Glomerular endothelial cell (primary cell): ENCODE data around the gene ADM. TPM values are rescaled to one million over a fixed set of nuclear protein-coding genes. Genes with fewer than 3 reads are reported as not detected.

Experiments
- DNase-seq: peaks from one replicate; pipeline ENCODE4 v3.0.0-alpha.2; 2011; ENCODE audit warnings: low read depth, low spot score; ENCODE audit errors: extremely low read depth
- total RNA-seq: library from RNA; depleted of rRNA; stranded (reverse); fragments of >200 nt; gene quantifications from 2 replicates; pipeline ENCODE4 v1.2.3, GENCODE V29; 2015

ADM gene
- total RNA-seq, 1 donor from 2014 or later, result 170 TPM

DNA sequence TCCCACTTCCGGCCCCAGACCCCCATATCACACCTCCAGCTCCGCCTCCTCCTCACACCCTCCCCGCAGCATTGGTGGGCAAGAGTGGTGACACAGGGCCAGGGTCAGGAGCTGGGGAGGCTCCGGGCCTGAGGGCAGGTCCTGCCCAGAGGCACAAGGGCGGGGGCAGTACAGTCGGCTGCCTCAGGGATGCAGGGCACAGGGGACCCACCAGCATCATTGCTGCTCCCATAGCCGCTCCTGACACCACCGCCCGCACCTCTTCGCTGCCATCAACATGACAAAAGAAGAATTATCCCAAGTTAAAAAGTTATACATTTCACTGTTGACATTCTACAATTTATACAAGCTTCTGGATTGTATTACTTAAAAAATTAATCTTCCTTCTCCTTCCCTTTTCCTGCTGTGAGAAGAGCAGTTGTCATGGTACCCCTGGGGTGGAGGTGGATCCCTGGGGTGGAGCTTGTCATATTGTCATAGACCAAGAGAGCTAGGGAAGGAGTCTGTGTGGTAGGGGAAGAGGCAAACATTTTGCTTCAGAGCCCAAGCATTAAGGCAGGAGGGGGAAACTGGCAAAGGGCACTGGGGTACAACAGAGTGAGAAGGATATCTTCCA is 15.0 kb upstream of the ADM start:
- no peak for DNase-seq

DNA sequence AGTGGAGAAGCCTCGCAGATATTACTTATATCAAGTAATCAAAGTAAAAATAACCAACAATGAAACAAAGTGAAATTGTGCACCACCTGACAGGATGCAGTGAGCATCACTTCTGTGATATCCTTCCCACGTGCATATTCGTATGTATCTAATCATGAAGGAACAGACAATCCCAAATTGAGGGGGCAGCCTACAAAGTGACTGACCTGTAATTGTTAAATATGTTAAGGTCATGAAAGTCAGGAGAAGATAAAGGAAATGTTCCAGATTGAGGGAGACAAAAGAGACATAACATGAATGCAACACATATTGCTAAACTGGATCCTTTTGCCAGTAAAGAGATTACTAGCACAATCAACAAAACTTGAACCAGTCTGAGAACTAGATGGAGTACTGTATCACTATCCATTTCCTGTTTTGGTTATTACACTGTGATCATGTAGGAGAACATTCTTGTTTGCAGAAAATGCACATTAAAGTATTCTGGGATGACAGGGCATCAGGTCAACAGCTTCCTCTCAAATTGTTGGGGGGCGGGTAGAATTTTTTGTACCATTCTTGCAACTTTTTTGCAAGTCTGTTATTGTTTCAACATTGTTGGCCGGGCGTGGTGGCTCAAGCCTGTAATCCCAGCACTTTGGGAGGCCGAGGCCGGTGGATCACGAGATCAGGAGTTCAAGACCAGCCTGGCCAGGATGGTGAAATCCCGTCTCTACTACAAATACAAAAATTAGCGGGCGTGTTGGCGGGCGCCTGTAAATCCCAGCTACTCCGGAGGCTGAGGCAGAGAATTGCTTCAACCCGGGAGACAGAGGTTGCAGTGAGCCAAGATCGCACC is 12.9 kb upstream of the ADM start:
- no peak for DNase-seq

DNA sequence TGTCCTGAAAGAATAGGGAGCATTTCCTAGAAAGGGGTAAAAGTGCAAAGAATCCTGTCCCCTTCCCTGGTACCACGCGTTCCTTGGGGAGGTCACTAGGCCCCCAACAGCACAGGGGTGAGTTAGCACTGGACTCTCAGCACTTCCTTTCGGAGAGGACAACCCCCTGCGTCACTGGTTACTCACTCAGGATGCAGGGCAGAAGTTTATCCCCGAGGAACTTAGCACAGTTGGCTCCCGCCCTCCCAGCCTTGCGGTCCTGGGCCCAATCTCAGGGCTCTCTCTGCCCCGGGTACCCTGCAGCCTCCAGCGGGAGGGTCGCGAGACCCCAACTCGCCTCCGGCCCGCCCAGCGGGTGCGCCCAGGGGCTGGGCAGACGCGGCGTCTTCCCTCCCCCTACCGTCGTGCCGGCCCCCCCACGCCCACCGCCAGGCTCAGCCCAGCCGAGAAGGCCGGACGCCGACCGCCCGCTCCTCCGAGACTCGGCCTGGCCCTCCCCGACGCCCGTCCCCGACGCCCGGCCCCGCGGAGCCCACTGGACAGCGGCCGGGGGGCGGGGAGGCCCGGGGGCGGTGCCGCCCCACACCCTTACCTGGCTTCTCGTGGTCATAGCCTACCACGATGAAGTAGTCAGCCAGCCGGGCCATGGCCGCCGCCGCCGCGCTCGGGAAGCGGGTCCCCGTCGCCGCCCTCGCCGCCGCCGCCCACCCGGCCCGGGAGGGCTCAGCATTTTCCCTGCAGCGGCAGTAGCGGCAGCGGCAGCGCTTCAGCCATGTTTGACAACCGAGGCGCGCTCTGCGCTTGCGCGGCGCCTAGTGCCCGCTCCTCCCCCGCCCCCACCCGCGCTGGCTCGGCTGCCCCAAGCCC is 11.2 kb upstream of the ADM start, which contains the start of gene SBF2:
SBF2 (minus strand) TSS at position 797 of the 867 bp plus-strand sequence; CDS start at position 647, 150 bp downstream.
- DNase-seq, result no peak

DNA sequence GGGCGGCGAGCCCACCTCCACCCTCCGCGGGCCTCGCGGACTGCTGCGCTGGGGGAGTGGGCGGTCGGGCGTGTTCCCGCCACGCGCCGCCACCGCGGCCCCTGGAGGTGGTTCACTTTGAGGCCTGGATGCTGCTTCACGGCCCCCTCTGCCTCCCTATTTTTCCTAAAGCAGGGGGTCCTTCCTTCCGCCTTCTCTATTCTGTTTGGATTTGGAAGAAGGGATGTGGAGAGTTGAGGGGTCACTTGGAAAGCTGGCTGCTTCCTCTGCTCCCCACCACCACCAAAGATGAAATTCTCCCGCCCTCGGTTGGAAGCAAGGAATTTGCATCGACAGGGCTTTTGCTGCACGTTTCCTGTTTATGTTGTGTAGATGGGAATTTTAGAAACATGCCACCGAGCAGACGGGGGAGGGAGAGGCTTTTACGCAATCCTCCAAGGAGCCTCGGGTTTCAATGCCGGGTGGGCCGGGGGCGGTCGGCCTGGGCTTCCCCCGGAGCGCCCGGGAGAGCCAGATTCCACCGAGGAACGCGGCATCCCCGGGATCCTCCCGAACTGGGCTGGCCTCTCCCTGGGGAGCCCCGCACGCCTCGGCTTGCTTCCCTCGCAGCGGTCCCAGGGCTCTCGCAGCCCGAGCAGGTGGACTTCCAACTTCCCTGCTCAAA is 10.5 kb upstream of the ADM start:
- DNase-seq, result no peak

DNA sequence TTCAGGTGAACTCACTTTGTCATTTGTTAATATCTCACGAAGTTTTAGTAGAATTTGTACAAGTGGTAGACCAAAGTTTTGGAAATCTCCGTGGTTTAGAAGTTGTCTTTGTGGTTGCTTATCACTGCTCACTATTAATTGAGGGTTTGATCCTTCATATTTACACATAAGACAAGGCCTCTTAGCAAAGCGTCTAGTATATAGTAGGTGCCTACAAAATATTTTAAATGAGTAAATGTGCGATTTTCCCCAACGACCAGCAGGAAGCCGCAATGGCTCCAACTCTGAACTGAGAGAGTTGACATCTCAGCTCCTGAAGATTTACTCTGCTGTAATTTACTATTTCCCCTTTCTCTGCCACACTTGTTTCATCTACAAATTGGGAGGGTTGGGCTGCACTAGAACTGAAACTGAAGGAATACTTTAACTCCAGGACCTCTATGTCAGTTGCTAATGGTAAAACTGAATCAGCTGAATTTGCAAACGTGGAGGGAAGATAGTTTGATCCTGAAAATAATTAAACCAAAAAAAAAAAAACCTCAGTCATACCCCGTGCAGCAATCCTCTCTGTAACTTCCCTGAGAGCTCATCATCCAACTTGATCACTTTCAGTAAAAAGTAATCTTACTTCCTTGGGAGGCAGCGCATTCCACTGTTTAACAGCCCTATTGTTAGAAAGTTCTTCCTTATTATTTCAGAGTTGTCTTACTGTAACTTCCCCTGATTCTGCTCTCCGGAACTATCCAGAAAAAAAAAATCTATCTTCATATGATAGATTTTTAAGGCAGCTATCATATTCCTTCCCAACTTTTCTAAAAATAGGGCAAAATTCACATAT is 9.6 kb upstream of the ADM start:
- DNase-seq, result no peak

DNA sequence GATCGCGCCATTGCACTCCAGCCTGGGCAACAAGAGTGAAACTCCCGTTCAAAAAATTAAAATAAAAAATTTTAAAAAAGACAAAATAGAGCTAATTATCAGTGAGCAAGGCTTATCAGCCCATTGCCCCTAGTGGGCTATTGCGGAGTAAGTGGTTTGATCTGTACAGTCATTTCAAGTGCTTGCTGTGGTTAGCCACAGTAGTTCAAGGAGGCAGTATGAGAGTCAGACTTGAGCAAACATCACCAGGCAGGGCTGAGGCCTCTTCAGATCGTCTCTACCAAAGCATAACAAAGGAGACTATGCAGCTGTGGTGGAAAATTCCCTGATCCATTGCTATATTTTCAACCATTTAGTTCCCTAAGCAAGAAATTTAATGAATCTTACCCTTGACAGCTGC is 6.5 kb upstream of the ADM start:
- DNase-seq, result no peak

DNA sequence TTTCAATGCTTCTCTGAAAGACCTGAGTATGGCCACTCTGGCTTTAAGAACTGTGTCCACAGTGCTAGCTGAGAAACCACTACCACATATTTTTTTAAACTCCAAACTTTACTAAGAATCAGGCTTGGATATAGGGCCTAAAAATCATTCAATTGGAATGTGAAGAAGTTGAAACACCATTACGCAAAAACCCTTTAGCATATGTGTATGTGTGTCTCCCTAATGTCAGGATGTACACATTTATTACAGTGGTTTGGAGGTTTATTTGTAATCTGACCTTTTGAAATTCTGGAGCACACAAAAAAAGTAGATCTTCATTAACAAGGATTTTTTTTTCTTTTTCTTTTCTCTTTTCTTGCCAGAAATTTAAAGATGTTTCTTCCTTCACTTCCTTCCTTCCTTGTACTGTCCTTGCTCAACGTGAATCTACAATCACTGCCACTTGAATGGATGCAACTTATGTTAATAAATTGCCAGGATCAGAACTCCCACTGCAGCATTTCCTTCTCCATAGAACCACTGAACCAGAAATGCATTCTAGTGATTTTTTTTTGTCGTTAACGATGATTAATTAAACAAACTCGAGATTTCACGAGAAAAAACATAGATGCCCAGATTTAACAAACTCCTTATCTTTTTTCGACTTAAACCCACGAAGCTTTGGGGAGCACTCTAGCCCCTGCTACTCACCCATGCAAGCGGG is 3.1 kb upstream of the ADM start:
- no peak for DNase-seq

DNA sequence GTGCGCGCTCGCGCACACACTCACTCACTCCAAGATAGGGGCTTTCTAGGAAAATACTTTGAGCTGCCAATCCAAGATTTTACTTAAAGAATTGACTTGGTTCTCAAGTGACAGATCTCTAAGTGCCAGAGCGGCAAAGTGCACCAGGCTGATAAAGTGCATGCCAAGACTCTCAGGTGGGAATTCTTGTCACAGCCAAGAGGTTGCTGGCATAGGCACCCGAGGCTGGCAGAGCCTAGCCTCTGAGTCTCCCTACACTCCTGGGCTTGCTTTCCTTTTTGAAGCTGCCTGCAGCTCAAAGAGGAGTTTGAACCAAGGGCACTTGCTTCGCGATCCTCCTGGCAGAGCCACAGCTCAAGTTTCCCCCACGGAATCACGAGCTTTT is 2.5 kb upstream of the ADM start:
- no peak for DNase-seq

DNA sequence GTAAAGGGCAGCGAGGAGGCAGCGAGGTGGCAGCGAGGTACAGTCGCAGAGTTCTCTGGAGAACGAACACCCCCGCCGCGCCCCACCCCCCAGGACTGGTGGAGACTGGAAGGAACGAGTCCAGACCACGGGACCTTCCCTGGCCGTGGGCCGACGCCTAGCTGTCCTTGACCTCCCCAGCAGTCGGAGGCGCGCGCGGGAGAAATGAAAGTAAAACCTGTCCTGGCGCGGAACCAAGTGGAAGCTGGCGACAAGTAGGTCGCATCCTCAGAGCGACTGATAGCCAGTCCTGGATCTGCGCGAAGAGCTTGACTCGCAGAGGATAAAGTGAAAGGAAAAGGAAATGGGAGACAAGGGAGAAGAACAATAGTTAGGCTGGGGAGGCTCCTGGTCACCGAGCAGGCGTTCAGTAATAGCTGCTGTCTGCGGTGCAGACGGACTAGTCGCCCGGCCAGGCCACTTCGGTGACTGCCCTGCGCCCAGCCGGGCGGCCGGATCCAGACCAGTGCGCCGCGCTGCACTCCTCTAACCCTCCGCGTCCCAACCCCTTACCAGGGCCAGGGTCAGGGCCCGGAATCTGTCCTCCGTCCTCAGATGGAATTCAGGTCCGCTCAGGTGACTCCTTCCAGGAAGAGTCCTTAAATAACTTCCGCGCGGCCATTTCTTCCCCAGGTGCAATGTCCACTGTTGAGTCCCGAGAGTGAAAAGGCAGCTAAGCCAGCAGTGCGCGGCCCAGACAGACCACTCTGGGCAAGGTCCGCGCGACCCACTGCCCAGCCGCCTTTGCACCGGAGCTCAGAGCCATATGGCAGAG is 1.9 kb upstream of the ADM start:
- DNase-seq, result no peak

DNA sequence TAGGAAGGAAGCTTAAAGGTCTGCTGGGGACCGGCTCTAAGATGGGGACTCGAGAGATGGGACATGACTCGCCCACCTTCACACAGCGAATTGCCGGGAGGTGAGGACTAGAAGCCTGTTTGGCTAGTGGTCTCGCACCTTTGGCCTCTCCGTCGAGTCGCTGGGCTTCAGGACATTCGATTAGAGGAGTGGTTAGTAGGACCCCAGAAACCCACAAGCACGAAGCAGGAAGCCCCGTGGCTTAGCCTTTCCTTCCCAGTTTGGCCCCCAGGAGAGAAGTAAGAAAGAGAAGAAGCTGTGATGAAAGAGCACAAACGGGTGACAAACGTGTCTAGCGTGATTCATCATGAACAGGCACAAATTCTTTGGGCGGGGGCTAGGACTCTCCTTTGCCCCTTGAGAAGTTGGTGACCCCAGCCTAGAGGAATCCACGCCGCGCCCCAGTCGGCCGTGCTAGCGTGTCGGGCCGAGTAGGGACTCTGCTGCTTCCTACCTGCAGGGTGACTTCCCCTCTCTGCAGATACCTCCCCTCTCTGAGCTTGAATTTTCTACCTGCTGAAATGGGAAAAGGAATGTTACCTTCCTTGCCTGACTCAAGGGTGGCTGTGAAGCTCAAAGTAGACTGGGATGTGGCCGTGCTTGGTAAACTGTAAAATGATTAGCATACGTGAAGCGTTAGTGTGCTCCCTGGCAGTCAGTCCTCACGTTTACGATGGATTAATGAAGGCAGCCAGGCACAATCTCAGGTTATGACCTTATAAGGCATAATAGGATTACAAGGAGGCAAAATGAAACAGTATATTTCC is 1.1 kb upstream of the ADM start:
- DNase-seq, result no peak

DNA sequence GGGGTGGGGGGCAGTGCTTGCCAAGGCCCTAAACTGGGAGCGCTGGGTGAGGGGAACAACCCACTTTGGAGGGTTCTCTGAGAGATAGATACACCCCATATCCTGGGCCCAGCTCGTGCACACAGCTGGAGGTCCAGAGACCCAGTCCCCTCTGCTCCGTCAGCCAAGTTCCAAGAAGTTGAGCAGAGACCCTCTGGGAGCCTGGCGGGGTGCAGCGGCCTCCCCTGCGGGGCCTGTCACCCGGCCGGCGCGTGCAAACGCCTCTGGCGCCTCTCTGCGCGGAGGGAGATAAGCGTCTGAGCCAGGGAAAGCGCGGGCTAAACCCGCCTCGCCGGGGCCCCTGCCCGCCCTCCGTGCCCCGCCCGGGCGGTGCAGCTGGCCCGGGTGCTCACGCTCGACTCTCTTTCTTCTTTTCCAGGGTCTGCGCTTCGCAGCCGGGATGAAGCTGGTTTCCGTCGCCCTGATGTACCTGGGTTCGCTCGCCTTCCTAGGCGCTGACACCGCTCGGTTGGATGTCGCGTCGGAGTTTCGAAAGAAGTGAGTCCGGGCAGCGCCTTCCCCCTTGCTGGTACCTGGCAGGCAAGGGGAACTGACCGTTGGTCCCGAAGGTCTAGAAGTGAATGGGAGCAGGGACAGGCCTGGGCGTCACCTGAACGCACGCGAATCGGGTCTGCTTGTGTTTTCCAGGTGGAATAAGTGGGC is 540 bp downstream of the ADM start:
- DNase-seq, result no peak

DNA sequence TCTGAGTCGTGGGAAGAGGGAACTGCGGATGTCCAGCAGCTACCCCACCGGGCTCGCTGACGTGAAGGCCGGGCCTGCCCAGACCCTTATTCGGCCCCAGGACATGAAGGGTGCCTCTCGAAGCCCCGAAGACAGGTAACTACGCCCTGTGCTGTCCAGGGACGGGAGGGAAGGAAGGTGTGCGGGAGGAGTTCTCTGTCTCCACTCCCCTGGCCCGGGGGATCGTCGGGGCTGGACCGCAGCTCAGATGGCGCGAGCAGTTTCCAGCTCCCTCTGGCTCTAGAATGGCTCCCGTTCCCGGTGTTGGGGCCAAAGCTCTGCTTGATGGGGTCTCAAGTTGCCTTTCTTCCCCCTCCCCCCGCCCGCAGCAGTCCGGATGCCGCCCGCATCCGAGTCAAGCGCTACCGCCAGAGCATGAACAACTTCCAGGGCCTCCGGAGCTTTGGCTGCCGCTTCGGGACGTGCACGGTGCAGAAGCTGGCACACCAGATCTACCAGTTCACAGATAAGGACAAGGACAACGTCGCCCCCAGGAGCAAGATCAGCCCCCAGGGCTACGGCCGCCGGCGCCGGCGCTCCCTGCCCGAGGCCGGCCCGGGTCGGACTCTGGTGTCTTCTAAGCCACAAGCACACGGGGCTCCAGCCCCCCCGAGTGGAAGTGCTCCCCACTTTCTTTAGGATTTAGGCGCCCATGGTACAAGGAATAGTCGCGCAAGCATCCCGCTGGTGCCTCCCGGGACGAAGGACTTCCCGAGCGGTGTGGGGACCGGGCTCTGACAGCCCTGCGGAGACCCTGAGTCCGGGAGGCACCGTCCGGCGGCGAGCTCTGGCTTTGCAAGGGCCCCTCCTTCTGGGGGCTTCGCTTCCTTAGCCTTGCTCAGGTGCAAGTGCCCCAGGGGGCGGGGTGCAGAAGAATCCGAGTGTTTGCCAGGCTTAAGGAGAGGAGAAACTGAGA is 1.4 kb downstream of the ADM start:
- no peak for DNase-seq

DNA sequence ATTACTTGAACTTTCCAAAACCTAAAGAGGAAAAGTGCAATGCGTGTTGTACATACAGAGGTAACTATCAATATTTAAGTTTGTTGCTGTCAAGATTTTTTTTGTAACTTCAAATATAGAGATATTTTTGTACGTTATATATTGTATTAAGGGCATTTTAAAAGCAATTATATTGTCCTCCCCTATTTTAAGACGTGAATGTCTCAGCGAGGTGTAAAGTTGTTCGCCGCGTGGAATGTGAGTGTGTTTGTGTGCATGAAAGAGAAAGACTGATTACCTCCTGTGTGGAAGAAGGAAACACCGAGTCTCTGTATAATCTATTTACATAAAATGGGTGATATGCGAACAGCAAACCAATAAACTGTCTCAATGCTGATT is 2.1 kb downstream of the ADM start:
- DNase-seq, result no peak

DNA sequence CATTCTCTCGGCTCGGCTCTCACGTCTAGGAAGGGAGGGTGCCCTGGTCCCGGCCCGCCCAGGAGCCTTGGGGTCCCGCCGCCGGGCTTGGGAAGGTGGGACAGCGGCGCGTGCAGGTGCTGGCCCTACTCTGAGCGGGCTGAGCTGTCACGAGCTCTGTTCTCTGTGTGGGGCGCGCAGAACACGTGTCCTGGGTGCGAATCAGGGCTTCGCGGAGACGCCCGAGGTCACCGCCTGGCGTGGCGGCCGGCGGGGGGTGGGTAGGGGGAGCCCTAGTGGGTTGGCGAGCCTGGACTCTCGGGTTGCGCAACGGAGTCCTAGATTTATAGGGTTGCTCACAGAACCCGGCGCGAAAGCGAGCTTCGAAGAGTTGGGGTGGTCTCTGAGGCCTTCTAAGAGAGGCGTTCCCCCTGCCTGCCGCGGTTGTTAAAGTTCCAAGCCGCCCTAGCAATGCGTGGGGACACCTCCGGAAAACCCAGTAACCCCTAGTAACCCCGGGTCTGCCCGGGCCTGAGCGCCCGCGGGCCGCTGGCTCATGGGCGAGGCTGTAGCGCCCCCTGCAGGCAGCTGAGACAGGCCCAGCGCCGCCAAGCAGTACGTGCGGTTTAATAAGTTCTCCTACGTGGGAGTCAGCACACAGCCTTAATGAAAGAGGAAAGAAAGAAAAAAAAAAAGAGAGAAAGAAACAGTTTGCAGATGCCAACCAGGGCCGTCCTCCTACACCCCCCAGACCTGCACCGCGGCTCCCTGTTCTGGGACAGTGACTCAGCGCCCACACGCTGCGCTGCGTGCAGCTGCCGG is 2.7 kb downstream of the ADM start:
- DNase-seq, result no peak
